Smooth muscle cell of the brain vasculature (primary cell): Measurements from ENCODE around the gene TIMM44.

Experiments used
- DNase-seq: peaks from one replicate; pipeline ENCODE4 v3.0.0-alpha.2; 2012; ENCODE audit warnings: low read depth, low spot score

The TIMM44 gene, protein sequence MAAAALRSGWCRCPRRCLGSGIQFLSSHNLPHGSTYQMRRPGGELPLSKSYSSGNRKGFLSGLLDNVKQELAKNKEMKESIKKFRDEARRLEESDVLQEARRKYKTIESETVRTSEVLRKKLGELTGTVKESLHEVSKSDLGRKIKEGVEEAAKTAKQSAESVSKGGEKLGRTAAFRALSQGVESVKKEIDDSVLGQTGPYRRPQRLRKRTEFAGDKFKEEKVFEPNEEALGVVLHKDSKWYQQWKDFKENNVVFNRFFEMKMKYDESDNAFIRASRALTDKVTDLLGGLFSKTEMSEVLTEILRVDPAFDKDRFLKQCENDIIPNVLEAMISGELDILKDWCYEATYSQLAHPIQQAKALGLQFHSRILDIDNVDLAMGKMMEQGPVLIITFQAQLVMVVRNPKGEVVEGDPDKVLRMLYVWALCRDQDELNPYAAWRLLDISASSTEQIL

DNA sequence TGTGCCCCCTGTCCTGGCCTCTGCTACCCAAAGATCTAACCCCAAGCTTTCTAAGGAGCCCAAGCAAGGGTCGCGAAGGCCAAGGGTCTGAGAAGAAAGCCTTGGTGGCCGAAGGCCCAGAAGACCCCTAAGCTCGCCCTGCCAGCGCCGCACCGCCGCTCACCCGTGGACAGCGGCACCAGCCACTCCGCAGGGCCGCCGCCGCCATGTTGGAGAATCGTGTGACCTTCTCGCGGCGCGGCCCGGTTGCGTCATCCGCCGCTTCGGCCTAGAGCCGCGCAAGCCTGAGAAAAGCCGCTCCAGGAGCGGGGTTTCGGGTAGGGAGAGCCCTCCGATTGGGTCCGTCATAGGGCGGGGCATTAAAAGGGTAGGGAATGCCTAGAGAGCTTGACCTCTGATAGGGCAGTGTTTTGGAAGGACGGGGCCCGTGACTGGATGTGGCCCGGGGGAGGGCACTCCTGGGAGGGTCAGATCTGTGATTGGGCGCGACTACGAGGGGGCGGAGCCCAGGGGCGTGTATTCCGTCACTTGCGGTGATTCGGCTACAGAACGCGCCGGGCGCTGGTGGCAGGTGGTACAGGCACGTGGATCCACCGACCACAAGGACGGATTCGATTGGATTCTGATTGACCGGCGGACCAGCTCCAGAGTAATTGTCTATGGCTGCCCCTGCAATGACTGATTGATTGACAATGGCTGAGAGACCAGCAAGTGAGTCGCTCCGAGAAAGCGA, at the start of gene TIMM44:
TIMM44 (minus strand) TSS at position 223 of the 733 bp plus-strand sequence; CDS start at position 208, 15 bp downstream.
- DNase-seq: peak; percentile 98

DNA sequence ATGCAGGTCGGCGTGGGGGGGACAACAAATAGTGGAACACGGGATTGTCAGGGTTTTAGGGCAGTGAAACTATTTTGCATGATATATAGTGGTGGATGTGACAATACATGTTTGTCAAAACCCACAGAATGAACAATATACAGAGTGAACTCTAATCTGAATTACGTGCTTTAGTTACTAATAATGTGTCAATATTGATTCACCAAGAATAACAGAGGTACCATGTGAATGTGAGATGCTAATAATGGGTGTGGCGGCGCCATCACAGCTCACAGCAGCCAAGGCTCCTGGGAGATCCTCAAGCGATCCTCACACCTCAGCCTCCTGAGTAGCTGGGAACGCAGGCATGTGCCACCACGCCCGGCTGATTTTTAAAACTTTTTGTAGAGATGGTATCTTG, 49.1 kb upstream of the TIMM44 start:
- no peak for DNase-seq

DNA sequence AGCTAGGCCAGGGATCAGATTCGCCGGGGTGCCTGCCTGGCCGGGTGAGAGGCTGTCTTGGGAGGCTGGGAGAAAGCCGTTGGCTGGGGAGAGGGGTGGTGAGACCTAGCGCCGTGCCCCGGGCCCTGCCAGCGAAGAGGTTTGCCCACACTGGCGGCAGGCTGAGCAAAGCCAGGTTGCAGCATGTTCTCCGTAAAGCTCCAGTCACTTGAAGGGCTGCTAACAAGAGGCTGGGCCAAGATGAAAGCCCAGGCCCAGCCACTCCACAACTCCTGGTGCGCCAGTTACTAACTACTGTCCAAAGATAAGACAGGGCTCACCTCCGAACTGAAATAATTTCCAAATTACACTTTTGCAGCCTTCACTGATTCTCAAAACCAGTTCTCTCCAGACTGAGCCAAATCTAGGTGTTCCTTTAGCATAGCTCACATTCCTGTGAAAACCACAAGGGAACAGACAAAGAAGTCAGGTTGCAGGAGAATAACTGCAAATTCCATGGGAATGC, 45.7 kb upstream of the TIMM44 start:
- DNase-seq: no peak

DNA sequence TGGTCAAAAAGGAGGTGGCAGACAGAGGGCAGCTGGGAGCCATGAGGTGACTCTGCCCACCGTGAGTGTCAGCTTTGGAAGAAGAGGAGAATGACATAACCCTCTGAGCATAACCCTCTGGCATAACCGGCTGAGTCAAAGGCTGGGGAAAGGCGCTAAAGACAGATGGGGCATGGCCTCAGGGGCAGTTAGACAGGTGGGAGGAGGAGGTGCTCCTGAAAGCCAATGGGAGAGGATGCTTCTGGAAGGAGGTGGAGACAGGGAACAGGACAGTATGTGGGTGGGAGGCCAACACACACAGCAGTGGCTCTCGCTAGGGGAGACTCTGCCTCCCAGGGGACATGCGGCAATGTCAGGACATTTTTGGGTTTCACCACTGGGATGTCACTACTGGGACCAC, 44.8 kb upstream of the TIMM44 start:
- no peak for DNase-seq

DNA sequence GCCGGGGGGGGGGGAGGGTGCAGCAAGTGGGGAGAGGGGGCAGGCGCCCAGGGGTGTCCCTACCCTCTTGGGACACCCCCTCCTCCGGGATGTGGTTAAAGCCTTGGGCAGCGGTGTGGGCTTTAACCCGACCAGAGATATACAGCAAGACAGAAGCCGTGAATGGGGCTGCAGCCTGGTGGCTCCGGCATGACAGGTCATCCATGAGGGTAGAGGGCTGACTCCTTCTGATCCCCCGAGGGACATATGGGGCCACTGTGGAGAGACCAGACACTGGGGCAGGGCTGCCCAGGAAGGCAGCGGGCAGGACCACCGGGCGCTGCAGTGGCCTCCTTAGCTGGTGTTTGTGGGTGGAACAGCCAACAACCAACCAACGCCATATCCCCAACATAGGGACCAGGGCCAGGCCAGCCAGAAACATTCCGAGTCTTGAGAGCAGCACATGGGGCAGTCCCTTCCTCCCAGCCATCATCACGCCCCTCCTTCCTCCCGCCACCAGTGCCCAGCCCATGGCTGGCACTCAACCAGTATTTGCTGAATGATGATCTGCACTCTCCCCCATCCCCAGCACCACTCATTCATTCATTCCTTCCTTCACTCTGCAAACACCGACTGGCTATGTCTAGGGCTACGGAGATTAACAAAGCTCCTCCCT, 43.8 kb upstream of the TIMM44 start:
- DNase-seq: no peak

DNA sequence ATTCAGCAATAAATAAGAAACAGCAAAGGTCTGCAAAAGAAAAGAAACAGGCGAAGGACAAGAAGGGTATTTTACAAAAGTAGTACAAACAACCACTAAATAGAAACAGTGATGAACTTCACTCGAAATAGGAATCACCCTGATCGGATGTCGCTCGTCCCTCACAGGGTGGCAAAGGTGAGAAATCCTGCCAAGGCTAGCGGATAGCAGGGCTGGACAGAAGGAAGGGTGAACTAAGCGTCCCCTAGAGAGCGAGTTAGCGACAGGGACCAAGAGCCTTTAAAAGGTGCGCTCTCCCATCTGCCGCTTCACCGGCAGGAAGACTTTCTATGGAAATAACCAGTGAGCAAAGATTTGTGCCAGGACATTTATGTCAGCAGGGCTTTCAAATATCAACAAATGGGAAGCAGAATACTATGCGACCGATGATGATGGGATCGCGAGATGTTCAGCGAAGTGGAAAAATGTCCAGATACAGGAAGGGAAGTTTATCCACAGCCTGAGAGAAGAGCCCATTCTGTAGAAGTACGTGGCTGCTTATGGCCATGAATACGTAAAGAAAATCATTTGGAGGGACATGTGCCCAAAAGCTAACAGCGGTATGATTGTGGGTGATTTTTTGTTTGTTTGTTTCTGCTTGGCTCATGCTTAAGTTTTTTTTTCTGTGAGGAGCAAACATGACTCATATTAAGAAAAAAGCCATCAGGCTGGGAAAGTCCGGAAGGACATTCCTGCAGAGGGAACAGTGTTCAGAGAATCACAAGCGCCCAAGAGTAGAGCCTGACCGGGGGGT, 43.1 kb upstream of the TIMM44 start:
- peak; percentile 33 for DNase-seq

DNA sequence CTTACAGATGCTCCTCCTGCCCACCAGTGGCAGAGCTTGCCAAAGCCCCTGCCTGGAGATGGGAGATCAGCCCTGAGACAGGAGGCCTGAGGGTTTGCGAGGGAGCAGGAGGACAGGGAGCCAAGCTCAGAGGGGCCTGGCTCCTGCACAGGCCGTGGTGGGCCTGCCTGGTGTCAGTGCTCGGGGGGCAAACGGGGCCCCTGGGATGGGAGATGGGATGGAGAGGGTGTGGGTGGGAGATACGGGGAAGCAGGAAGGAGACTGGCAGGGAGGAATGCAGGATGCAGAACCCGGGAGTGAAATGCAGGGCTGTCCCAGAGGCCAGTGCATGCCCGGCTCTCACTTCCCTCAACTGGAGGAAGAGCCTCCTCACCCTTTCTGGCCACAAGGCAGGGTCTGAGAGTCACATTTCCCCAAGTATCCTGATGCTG, 42.0 kb upstream of the TIMM44 start:
- DNase-seq: no peak

DNA sequence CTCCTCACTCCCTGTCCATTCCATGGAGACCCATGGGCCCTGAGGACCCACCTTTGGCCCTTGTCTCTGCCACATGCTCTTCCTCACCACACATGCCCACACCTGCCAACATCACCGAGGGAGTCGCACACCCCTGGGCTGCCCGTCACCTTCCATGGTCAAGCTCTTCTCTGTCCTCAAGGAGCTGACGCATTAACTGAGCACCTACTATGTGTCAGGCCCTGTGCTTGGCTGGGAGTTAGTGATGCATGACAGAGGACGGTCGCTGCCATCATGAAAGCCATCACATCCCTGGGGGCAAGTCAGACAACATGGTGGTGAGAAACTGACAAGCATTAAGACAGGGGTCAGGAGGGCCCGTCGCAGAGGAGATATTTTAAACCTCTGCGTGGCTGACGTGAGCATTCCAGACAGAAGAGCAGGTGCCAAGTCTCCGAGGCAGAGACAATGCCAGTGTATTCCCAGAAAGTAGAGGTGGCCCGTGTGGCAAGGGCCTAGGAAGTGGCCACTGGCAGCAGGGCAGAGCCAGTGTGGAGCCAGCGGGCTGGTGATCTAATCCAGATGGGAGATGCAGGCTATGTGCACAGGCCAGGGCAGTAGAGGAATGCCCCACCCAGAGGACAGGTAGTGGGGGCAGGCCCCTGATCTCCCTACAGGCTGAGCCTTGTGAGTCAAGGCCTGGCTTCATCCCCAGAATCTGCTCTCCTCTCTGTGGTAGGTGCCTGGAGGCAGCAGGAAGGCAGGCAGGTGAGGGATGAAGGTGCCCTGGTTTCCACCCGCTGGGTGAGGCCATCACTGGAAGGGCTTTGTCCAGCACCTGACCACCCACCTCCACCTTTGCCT, 40.8 kb upstream of the TIMM44 start:
- no peak for DNase-seq

DNA sequence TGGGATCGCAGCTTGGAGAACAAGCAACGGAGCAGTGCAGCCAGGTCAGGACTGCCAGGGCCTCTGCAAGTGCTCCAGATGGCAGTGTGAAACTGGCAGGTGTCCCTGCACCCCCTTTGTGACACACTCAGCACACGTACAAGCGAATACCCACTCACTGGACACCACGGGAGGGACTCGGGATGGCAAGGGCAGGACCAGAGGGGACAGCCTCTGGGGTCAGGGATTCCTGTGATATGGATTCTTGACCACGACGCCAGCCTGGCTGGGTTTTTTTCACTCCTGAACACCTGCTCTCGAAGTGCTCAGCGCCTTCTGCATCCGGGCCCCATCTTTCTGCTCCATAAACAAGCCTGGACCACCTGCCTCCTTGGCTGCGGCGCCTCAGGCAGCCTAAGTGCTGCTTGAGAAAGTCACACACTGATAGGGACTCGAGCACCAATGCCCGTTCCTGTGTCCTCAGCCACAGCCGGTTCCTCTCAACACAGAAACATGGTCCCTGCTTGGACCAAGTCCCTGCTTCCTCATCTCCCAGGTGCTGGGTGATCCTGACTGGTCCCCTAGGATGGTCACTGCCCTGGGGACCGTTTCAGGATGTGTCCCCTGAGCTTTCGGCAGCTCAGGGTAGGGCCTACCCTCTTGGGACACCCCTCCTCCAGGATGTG, 40.0 kb upstream of the TIMM44 start:
- DNase-seq: no peak

DNA sequence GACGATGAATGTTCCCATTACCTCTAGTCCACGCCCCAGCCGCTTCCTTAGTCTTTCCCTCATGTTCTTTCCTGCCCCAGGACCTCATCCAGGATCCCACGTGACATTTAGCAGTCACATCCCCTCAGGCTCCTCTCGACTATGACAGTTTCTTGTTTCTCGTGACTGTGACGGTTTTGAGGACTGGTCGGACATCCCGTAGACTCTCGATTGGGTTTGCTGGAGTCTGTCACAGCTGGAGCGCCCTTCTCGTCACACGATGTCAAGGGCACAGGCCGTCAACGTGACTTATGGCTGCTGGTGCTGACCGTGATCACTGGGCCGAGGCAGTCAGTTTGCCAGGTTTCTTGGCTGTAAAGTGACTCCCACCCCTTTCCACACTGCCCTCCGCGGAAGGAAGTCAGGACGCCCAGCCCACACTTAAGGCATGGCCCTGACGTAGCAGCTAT, 39.2 kb upstream of the TIMM44 start:
- no peak for DNase-seq

DNA sequence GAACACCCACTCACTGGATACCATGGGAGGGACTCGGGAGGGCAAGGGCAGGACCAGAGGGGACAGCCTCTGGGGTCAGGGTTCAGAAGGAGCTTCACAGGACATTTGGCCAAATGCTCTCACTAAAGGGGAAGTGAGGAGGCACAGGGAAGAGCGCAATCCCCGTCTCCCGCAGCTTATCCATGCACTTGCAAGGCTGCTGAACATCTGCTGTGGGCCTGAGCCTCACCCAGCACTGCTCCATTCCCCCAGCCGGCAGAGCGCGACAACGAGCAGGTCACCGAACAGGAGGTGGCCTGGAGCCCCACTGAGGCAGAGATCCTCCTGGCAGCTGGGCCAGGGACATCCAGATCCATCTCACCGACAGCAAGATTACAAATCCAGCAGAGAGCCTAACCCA, 38.6 kb upstream of the TIMM44 start:
- DNase-seq: no peak

DNA sequence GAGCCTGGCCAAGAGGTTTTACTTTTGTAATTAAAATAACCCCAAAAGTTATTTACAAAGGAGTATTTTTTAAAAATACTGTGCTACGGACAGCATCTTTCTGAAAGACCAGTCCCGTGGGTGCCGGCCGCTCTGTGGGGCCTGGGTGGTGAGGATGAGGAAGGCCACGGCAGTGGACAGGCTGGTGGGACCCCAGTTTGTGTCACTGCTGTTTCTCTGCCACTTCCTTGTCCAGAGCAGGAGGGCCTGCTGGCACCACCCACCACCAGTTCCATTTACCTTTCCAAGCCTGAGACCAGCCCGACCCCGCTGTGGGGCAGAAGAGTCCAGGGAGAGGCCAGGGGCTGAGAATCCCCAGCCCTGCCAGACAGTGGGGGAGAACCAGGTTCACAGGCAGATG, 38.2 kb upstream of the TIMM44 start:
- no peak for DNase-seq

DNA sequence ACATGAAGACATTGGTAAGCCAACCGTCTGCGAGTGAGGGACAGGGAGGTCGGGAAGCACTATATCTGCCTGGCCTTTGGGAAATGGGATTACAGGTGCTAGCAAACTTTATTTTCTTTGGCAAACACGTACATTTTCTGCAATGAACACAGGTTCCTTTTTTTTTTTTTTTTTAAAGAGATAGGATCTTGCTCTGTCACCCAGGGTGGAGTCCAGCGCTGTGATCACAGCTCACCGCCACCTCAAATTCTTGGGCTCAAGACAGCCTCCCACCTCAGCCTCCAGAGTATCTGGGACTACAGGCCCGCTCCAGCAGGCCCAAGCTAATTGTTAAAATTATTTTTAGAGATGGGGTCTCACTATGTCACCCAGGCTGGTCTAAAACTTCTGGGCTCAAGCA, 37.7 kb upstream of the TIMM44 start:
- no peak for DNase-seq

DNA sequence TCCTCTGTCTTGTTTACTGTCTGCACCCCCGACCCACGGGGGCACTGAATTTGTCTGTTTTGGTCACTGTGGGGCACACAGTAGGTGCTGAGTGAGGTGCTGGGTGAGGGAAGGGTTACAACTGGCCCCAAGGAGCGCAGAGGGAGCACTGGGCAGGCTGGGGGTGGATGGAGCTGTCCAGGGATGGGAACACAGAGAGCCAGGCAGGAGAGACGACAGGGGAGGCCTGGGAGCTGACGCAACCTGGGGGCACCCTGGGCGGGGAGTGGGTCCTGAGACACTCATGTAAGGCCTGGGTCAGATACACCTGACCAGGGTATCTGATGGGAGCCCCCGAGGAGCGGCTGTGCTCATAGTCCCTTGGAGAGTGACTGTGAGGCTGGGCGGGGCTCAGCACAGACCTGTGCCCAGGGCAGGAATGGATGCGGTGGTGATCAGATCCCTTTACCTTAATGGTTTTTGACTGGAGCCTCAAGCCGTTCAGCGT, 37.2 kb upstream of the TIMM44 start:
- DNase-seq: no peak

DNA sequence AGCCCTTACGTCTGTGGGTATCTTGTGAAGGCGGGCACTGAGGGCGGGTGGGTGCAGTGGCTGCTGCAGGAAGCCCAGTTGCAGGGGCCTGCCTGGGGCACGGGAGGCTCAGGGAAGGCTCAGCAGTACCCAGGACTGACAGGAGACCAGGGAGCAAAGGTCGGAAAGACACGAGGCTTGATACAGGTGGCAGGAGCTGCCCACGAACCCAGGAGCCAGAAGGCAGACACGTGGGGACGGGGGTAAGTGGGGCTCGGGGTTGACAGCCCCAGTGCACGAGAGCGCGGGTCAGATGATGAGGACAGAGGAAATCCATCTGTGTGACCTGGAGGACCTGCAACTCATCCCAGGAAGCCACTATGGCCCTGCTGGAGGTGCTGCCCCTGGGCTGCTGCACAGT, 36.7 kb upstream of the TIMM44 start:
- no peak for DNase-seq

DNA sequence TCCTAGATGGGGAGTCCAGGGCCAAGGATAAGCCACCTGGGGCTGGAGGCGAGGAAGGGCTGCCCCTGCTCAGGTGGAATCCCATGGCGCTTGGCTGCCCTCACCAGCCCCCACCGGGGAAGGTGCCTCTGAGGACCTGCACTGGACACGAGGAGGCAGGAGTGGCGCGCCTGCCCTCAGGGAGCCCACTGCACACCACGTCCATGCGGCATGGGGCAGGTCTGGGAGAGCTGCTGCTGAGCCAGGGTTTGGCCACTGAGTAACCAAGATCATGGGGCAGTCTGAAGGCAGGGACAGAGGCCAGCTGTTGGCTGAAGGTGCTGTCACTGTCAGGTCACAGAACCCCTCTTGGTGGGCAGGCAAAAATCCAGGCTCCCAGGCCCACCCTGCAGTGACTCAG, 36.1 kb upstream of the TIMM44 start:
- no peak for DNase-seq

DNA sequence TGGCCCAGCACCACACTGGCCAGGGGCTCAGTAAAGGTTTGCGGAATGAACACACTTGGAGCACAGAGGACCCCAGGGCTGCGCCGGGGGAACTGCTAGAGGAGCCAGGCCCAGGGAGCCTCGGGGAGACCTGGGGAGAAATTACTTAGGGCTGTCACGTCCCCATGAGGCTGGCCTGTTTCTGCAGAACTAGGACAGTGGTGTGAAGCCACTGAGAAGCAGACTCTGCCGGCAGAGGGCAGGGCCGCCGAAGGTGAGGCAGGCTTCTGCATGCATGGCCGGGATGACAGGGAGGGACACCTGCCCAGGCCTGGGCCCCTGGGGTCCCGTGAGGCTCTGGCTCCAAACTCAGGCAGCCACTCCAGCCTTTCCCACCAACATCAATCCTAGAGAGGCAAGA, 35.5 kb upstream of the TIMM44 start:
- DNase-seq: no peak

DNA sequence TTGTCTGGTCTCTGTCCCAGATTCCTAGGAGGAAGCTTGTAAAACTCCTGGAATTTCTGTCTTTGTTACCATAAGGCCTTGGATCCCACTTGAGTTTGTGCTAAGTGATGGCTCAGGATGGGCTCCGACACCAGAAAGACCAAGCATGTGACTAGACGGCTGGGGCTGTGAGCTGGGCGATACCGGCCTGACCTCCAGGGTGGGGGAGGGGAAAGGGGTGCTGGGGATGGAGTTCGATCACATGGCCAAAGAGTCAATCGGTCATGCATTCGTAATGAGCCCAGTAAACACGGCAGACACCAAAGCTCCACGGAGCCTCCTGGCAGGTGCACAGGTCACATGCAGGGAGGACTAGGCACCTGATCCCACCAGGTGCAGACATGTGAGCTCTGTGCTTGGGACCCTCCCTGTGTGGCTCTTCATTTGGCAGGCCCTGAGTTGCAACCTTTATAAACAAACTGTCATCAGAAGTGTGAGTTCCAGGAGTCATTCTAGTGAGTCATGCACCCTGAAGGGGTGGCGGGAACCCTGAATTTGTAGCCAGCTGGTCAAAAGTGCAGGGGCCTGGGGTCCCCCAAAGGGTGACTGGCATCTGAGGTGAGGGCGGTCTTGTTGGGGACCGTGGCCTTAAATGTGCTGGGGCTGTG, 34.8 kb upstream of the TIMM44 start:
- no peak for DNase-seq

DNA sequence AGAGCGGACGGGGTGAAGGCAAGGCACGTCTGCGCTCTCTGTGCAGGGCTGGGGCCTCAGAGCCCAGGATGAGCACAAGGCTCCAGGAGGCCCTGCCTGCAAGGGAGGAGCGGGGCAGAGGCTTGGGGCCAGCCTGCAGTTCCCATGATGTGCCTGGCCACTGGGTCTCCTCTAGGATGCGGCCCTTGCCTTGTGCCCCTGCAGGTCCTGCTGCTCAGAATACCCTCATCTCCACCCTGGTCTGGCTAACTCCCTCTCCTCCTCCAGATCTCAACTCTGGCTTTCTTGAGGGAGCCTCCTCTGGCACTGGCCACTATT, 34.2 kb upstream of the TIMM44 start:
- no peak for DNase-seq
